ENCODE results near the gene GALNT15.

GRCh38 chr3:16240229-16241023 is 65.9 kb downstream of the GALNT15 start:
- TF ChIP-seq CTCF (IDR thresholded peaks at IDR 0.05) (no peak), POLR2A (IDR thresholded peaks at IDR 0.05) (no peak)

All from Peyer's patch (tissue), 4 donors.